ENCODE results near the gene SERPIND1.

DNA sequence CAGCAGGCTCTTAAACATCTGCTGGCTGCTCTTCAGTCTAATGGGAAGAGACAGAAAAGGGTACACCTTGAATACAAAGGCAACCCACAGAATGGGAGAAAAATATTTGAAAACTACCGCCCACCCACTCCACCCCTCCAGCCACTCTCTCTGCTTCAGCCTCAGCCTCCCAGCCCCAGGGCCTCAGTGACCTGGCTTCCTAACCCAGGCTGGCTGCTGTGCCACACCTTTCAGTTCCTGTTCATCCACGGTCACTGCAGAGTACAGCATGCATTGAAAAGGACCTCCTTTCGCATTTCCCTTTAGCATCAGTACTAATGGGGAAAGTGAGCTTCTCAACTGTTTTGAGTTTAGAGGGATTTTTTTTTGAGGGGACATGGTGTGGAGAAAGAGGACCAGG lies 28.8 kb upstream of the SERPIND1 start:
- TF ChIP-seq, protein P1, sequence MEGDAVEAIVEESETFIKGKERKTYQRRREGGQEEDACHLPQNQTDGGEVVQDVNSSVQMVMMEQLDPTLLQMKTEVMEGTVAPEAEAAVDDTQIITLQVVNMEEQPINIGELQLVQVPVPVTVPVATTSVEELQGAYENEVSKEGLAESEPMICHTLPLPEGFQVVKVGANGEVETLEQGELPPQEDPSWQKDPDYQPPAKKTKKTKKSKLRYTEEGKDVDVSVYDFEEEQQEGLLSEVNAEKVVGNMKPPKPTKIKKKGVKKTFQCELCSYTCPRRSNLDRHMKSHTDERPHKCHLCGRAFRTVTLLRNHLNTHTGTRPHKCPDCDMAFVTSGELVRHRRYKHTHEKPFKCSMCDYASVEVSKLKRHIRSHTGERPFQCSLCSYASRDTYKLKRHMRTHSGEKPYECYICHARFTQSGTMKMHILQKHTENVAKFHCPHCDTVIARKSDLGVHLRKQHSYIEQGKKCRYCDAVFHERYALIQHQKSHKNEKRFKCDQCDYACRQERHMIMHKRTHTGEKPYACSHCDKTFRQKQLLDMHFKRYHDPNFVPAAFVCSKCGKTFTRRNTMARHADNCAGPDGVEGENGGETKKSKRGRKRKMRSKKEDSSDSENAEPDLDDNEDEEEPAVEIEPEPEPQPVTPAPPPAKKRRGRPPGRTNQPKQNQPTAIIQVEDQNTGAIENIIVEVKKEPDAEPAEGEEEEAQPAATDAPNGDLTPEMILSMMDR (tag by site-specific recombination; IDR thresholded peaks at IDR 0.05): no peak
- TF ChIP-seq ZNF138 (tag by site-specific recombination; IDR thresholded peaks at IDR 0.05; ENCODE audit: borderline replicate concordance): no peak
- TF ChIP-seq, protein P2, sequence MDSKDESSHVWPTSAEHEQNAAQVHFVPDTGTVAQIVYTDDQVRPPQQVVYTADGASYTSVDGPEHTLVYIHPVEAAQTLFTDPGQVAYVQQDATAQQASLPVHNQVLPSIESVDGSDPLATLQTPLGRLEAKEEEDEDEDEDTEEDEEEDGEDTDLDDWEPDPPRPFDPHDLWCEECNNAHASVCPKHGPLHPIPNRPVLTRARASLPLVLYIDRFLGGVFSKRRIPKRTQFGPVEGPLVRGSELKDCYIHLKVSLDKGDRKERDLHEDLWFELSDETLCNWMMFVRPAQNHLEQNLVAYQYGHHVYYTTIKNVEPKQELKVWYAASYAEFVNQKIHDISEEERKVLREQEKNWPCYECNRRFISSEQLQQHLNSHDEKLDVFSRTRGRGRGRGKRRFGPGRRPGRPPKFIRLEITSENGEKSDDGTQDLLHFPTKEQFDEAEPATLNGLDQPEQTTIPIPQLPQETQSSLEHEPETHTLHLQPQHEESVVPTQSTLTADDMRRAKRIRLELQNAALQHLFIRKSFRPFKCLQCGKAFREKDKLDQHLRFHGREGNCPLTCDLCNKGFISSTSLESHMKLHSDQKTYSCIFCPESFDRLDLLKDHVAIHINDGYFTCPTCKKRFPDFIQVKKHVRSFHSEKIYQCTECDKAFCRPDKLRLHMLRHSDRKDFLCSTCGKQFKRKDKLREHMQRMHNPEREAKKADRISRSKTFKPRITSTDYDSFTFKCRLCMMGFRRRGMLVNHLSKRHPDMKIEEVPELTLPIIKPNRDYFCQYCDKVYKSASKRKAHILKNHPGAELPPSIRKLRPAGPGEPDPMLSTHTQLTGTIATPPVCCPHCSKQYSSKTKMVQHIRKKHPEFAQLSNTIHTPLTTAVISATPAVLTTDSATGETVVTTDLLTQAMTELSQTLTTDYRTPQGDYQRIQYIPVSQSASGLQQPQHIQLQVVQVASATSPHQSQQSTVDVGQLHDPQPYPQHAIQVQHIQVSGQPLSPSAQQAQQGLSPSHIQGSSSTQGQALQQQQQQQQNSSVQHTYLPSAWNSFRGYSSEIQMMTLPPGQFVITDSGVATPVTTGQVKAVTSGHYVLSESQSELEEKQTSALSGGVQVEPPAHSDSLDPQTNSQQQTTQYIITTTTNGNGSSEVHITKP (tag by site-specific recombination; IDR thresholded peaks at IDR 0.05): no peak
- TF ChIP-seq ZNF677 (tag by site-specific recombination; IDR thresholded peaks at IDR 0.05): no peak
- TF ChIP-seq ZNF133 (tag by site-specific recombination; IDR thresholded peaks at IDR 0.05): no peak
- no peak for TF ChIP-seq YY1 (tag by site-specific recombination; IDR thresholded peaks at IDR 0.05)
- no peak for TF ChIP-seq ZNF629 (tag by site-specific recombination; IDR thresholded peaks at IDR 0.05)
- TF ChIP-seq ZNF555 (tag by site-specific recombination; conservative IDR thresholded peaks at IDR 0.05): no peak
- TF ChIP-seq, protein P3, sequence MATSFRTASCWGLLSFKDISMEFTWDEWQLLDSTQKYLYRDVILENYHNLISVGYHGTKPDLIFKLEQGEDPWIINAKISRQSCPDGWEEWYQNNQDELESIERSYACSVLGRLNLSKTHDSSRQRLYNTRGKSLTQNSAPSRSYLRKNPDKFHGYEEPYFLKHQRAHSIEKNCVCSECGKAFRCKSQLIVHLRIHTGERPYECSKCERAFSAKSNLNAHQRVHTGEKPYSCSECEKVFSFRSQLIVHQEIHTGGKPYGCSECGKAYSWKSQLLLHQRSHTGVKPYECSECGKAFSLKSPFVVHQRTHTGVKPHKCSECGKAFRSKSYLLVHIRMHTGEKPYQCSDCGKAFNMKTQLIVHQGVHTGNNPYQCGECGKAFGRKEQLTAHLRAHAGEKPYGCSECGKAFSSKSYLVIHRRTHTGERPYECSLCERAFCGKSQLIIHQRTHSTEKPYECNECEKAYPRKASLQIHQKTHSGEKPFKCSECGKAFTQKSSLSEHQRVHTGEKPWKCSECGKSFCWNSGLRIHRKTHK (tag by site-specific recombination; IDR thresholded peaks at IDR 0.05): no peak
- TF ChIP-seq BCL11A (tag by site-specific recombination; IDR thresholded peaks at IDR 0.05; ENCODE audit: low read depth): no peak
- no peak for TF ChIP-seq ZNF416 (tag by site-specific recombination; IDR thresholded peaks at IDR 0.05)
- no peak for TF ChIP-seq ZNF184 (tag by site-specific recombination; IDR thresholded peaks at IDR 0.05)
- TF ChIP-seq ZBTB1 (tag by site-specific recombination; IDR thresholded peaks at IDR 0.05): no peak
- TF ChIP-seq, protein P4, sequence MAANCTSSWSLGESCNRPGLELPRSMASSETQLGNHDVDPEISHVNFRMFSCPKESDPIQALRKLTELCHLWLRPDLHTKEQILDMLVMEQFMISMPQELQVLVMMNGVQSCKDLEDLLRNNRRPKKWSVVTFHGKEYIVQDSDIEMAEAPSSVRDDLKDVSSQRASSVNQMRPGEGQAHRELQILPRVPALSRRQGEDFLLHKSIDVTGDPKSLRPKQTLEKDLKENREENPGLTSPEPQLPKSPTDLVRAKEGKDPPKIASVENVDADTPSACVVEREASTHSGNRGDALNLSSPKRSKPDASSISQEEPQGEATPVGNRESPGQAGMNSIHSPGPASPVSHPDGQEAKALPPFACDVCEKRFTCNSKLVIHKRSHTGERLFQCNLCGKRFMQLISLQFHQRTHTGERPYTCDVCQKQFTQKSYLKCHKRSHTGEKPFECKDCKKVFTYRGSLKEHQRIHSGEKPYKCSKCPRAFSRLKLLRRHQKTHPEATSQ (tag by site-specific recombination; IDR thresholded peaks at IDR 0.05): no peak

All from HEK293 (cell line).